ENCODE results near the gene RFNG. TPM values are rescaled to one million over a fixed set of nuclear protein-coding genes. Genes with fewer than 3 reads are reported as not detected.

Gene RFNG
- total RNA-seq, 1 donor from 2014 or later = 26.3 TPM

- H3K27me3 ChIP-seq (ENCODE audit: control insufficient read depth, insufficient read depth, low read length) = no peaks in the 10 kb centered on the region
- no peak for TF ChIP-seq CTCF (IDR thresholded peaks at IDR 0.05; ENCODE audit: insufficient read depth, low read length, severe bottlenecking)
- DNase-seq (ENCODE audit: low read depth) = no peak
- no peak for FAIRE-seq
- H3K4me3 ChIP-seq (ENCODE audit: low read depth, low read length) = no peak overlapping the region
- H3K36me3 ChIP-seq (ENCODE audit: control insufficient read depth, insufficient read depth, low read length) = peaks cover 3% of the 10 kb centered on the region
These were observed 44.5 kb downstream of the RFNG start for GRCh38 chr17:82007228-82007494.

GRCh38 chr17:82006468-82007227, 45.0 kb downstream of the RFNG start:
- Histone ChIP-seq H3K4me3 (ENCODE audit: low read depth, low read length) (no peak overlapping the region), H3K36me3 (ENCODE audit: control insufficient read depth, insufficient read depth, low read length) (peaks cover 3% of the 10 kb centered on the region), H3K27me3 (ENCODE audit: control insufficient read depth, insufficient read depth, low read length) (no peaks in the 10 kb centered on the region)
- FAIRE-seq (no peak), DNase-seq (ENCODE audit: low read depth) (peak; percentile 28)
- no peak for TF ChIP-seq CTCF (IDR thresholded peaks at IDR 0.05; ENCODE audit: insufficient read depth, low read length, severe bottlenecking)

GRCh38 chr17:82005701-82006348, 45.8 kb downstream of the RFNG start:
- no peak for FAIRE-seq
- no peak for TF ChIP-seq CTCF (IDR thresholded peaks at IDR 0.05; ENCODE audit: insufficient read depth, low read length, severe bottlenecking)

GRCh38 chr17:82004517-82005455, 46.8 kb downstream of the RFNG start:
- Histone ChIP-seq H3K27me3 (ENCODE audit: control insufficient read depth, insufficient read depth, low read length) (no peaks in the 10 kb centered on the region), H3K4me3 (ENCODE audit: low read depth, low read length) (no peak overlapping the region), H3K36me3 (ENCODE audit: control insufficient read depth, insufficient read depth, low read length) (peaks cover 1% of the 10 kb centered on the region)
- no peak for DNase-seq (ENCODE audit: low read depth)
- FAIRE-seq = no peak
- no peak for TF ChIP-seq CTCF (IDR thresholded peaks at IDR 0.05; ENCODE audit: insufficient read depth, low read length, severe bottlenecking)

More at GRCh38 chr17:82005701-82006348, 45.8 kb downstream of the RFNG start:
- DNase-seq (ENCODE audit: low read depth) = no peak
- no peaks in the 10 kb centered on the region for H3K27me3 ChIP-seq (ENCODE audit: control insufficient read depth, insufficient read depth, low read length)
- peaks cover 1% of the 10 kb centered on the region for H3K36me3 ChIP-seq (ENCODE audit: control insufficient read depth, insufficient read depth, low read length)
- no peak overlapping the region for H3K4me3 ChIP-seq (ENCODE audit: low read depth, low read length)

GRCh38 chr17:82003411-82004381, 47.9 kb downstream of the RFNG start:
- H3K27me3 ChIP-seq (ENCODE audit: control insufficient read depth, insufficient read depth, low read length) = no peaks in the 10 kb centered on the region
- H3K36me3 ChIP-seq (ENCODE audit: control insufficient read depth, insufficient read depth, low read length) = no peaks in the 10 kb centered on the region
- FAIRE-seq (no peak), DNase-seq (ENCODE audit: low read depth) (peak; percentile 89)
- TF ChIP-seq CTCF (IDR thresholded peaks at IDR 0.05; ENCODE audit: insufficient read depth, low read length, severe bottlenecking) = no peak
- H3K4me3 ChIP-seq (ENCODE audit: low read depth, low read length) = no peak overlapping the region
